Measurements from ENCODE around the gene DIS3. TPM values are rescaled to one million over a fixed set of nuclear protein-coding genes. Genes with fewer than 3 reads are reported as not detected.

Gene DIS3, protein sequence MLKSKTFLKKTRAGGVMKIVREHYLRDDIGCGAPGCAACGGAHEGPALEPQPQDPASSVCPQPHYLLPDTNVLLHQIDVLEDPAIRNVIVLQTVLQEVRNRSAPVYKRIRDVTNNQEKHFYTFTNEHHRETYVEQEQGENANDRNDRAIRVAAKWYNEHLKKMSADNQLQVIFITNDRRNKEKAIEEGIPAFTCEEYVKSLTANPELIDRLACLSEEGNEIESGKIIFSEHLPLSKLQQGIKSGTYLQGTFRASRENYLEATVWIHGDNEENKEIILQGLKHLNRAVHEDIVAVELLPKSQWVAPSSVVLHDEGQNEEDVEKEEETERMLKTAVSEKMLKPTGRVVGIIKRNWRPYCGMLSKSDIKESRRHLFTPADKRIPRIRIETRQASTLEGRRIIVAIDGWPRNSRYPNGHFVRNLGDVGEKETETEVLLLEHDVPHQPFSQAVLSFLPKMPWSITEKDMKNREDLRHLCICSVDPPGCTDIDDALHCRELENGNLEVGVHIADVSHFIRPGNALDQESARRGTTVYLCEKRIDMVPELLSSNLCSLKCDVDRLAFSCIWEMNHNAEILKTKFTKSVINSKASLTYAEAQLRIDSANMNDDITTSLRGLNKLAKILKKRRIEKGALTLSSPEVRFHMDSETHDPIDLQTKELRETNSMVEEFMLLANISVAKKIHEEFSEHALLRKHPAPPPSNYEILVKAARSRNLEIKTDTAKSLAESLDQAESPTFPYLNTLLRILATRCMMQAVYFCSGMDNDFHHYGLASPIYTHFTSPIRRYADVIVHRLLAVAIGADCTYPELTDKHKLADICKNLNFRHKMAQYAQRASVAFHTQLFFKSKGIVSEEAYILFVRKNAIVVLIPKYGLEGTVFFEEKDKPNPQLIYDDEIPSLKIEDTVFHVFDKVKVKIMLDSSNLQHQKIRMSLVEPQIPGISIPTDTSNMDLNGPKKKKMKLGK
- total RNA-seq: 22.4 and 32.2 TPM in 2 replicates

DNA sequence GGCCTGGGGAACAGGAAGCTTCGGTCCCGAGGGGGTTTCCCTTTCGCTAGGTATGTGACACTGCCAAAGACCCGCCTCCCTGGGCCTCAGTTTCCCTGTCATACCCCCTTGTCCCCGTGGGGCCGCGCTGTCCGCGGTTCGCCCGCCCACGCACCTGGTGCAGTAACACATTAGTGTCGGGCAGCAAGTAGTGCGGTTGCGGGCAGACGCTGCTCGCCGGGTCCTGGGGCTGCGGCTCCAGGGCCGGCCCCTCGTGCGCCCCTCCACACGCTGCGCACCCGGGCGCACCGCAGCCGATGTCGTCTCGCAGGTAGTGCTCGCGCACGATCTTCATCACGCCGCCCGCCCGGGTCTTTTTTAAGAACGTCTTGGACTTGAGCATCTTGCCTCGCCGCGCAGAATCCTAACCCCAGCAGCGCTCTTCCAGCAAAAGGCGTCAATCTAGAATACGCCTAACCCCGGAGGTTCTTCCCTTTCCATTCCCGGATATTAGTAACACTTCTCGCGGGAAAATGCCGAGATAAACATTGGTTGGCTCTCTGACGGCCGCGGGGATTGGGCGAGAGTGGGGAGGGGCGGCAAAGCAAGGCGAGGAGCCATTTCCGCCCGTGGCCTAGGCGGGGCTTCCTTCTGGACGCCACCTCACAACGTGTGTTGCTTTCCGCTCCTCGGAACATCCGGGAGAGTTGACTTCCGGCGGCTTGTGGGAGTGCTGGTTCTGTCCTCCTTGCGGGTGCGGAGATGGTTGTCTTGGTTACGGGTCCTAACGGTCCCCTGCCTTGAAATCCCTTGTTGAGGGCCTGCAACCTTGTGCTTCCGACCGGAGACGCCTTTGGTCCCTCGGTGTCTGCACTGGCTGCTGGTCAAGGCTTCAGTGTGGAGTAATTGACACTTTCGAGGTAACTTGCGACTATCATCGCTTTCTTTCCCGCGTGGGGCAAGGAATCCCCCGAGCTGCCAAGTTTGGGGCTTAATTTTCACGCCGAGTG lies at the start of gene DIS3, which contains the start of gene PIBF1:
Gene DIS3, minus strand, starts transcription at position 450 of the 989 bp plus-strand sequence. Its CDS starts 68 bp downstream, at position 382.
Gene PIBF1, plus strand, starts transcription at position 683 of the 989 bp plus-strand sequence. CDS start 1,337 bp downstream, outside the sequence.

DNA sequence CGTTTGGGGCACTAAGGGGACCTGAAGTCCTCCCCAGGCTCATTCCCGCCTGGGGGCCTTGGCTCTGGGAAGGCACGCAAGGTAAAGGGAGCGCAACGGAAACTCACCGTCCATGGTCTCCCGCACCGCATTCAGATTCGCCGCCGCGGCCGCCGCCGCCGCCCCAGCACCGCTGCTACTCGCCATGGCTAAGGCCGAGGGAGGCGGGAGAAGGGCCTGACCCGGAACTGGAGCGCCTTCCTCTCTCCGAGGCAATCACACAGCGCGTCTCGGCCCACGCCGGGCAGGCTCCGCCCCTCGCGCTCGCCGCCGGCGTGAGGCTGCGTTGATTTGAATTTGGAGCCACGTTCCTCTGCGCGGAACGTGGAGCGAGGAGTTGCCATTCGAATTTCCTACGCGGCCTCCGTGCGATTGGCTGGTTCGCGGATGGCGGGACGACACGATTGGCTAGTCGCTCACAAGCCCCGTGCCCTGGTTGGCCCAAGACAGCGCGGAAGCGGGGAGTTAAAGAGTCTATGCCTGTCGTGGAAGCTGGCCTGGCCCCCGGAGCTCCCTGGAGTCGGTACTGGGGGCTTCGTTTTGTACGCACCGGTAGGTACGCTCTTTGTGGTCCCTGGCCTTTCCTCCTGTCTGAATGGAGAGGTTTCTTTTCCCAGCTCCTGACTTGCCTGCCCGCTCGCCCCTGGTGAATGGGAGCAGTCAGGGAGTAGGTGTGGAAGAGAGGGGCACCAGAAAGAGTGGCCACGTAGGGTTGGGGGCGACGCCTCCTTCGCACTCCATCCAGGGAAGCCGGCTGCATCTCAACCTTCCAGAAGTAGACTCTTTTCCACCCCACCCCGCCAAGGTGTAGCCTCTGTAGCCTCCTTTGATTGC lies 54.0 kb downstream of the DIS3 start, which contains the start of the genes BORA and MZT1:
Gene BORA, plus strand, starts transcription at position 507 of the 873 bp plus-strand sequence. CDS start 1,018 bp downstream, outside the sequence.
Gene MZT1, minus strand, starts transcription at position 213 of the 873 bp plus-strand sequence. Its CDS starts 27 bp downstream, at position 186.

Small RNA genes within 50 kb of the gene (small RNA-seq; reads per million reads assigned to genes)
- gene RNU6-80P: not detected

Other genes with a start within 250 kb of the DIS3 start
- gene MZT1, start 54.3 kb downstream of the DIS3 start, total RNA-seq: 5.1 and 8.7 TPM in 2 replicates
- 3.9 and 7.9 TPM in 2 replicates for gene BORA, start 54.0 kb downstream of the DIS3 start, total RNA-seq
- 14.0 and 32.6 TPM in 2 replicates for gene PIBF1, start 233 bp upstream of the DIS3 start, total RNA-seq

Data from placental epithelial cell (primary cell).